Measurements from ENCODE around the gene WBP2NL.
"Not testable (repeated sequence)": the region's sequence is repeated elsewhere in the genome, so short reads cannot be mapped to it uniquely, and the experiment has no call there.

The WBP2NL gene

GRCh38 chr22:41998361-41999261, at the start of gene WBP2NL:
TSS of gene WBP2NL (plus strand) at chr22:41998788. CDS start at chr22:41998819, 31 bp downstream.
- peak; percentile 91 for DNase-seq

GRCh38 chr22:41948928-41949296, 49.7 kb upstream of the WBP2NL start:
- DNase-seq, result not testable (repeated sequence)

GRCh38 chr22:41949297-41949965, 49.2 kb upstream of the WBP2NL start:
- no peak for DNase-seq

GRCh38 chr22:41951898-41952474, 46.6 kb upstream of the WBP2NL start, which contains the start of gene SMIM45:
TSS of gene SMIM45 (plus strand) at chr22:41952150.
- DNase-seq, result no peak

- DNase-seq, result no peak
These were observed 45.9 kb upstream of the WBP2NL start for GRCh38 chr22:41952713-41953112.

- no peak for DNase-seq
These were observed 40.5 kb upstream of the WBP2NL start for GRCh38 chr22:41957941-41958556.

- no peak for DNase-seq
These were observed 35.0 kb upstream of the WBP2NL start for GRCh38 chr22:41963453-41964111.

GRCh38 chr22:41964112-41964491, 34.5 kb upstream of the WBP2NL start:
- no peak for DNase-seq

GRCh38 chr22:41966225-41966606, 32.4 kb upstream of the WBP2NL start:
- DNase-seq, result no peak

GRCh38 chr22:41966607-41967240, 31.9 kb upstream of the WBP2NL start:
- peak; percentile 73 for DNase-seq

- peak; percentile 49 for DNase-seq
These were observed 30.0 kb upstream of the WBP2NL start for GRCh38 chr22:41968601-41969000.

GRCh38 chr22:41969110-41969646, 29.4 kb upstream of the WBP2NL start, which contains the start of gene SEPTIN3:
TSS of gene SEPTIN3 (plus strand) at chr22:41969443. CDS start at chr22:41971493, 2,050 bp downstream.
- DNase-seq, result no peak

GRCh38 chr22:41970601-41971000, 28.0 kb upstream of the WBP2NL start:
- no peak for DNase-seq

- DNase-seq, result no peak
These were observed 27.2 kb upstream of the WBP2NL start for GRCh38 chr22:41971431-41971830.

- no peak for DNase-seq
These were observed 23.8 kb upstream of the WBP2NL start for GRCh38 chr22:41974691-41975290.

GRCh38 chr22:41975299-41976069, 23.1 kb upstream of the WBP2NL start:
- no peak for DNase-seq

GRCh38 chr22:41976070-41976901, 22.3 kb upstream of the WBP2NL start:
- peak; percentile 59 for DNase-seq

- no peak for DNase-seq
These were observed 21.5 kb upstream of the WBP2NL start for GRCh38 chr22:41976961-41977566.

- DNase-seq, result no peak
These were observed 19.9 kb upstream of the WBP2NL start for GRCh38 chr22:41978732-41979131.
